ENCODE measurements around the gene ACVR1. TPM values are rescaled to one million over a fixed set of nuclear protein-coding genes. Genes with fewer than 3 reads are reported as not detected.
A peak's percentile ranks its signal among the peaks of the same experiment; 100 is the strongest.

Gene ACVR1
- total RNA-seq, 2 donors from 2014 or later: 34.5 to 36.8 TPM

GRCh38 chr2:157780211-157780610 is 95.9 kb downstream of the ACVR1 start:
- Histone ChIP-seq H3K36me3 (peaks cover 20% of the 10 kb centered on the region), H3K27ac (peak overlapping the region in 1 of 2 donors; percentile 4), H3K9me3 (no peaks in the 10 kb centered on the region), H3K4me1 (peaks cover 0 to 35% of the 10 kb centered on the region in 2 donors), H3K27me3 (no peaks in the 10 kb centered on the region), H3K4me3 (no peak overlapping the region)
- no peak for DNase-seq (ENCODE audit: low spot score)
- no peak for TF ChIP-seq CTCF (IDR thresholded peaks at IDR 0.05)

- Histone ChIP-seq H3K27ac (peak overlapping the region in 1 of 2 donors; percentile 4), H3K4me1 (peaks cover 0 to 31% of the 10 kb centered on the region in 2 donors), H3K4me3 (no peak overlapping the region), H3K36me3 (peaks cover 20% of the 10 kb centered on the region), H3K9me3 (no peaks in the 10 kb centered on the region), H3K27me3 (no peaks in the 10 kb centered on the region)
- no peak for TF ChIP-seq CTCF (IDR thresholded peaks at IDR 0.05)
- no peak for DNase-seq (ENCODE audit: low spot score)
Observed at GRCh38 chr2:157779794-157780193, 96.3 kb downstream of the ACVR1 start.

GRCh38 chr2:157777427-157777826 is 98.7 kb downstream of the ACVR1 start:
- Histone ChIP-seq H3K4me1 (peaks cover 0 to 12% of the 10 kb centered on the region in 2 donors), H3K27ac (no peak overlapping the region), H3K9me3 (no peaks in the 10 kb centered on the region), H3K27me3 (no peaks in the 10 kb centered on the region), H3K4me3 (no peak overlapping the region), H3K36me3 (peaks cover 20% of the 10 kb centered on the region)
- TF ChIP-seq CTCF (IDR thresholded peaks at IDR 0.05): peak; percentile 39 to 72
- DNase-seq (ENCODE audit: low spot score): no peak

- no peaks in the 10 kb centered on the region for H3K27me3 ChIP-seq
- no peak for TF ChIP-seq CTCF (IDR thresholded peaks at IDR 0.05)
- no peak for DNase-seq (ENCODE audit: low spot score)
Observed at GRCh38 chr2:157771234-157771633, 104.9 kb downstream of the ACVR1 start.

GRCh38 chr2:157769856-157770255 is 106.3 kb downstream of the ACVR1 start:
- peaks cover 52% of the 10 kb centered on the region for H3K36me3 ChIP-seq
- no peak for DNase-seq (ENCODE audit: low spot score)

More at GRCh38 chr2:157771234-157771633, 104.9 kb downstream of the ACVR1 start:
- H3K4me1 ChIP-seq: no peaks in the 10 kb centered on the region
- peaks cover 38% of the 10 kb centered on the region for H3K36me3 ChIP-seq
- no peaks in the 10 kb centered on the region for H3K9me3 ChIP-seq
- no peak overlapping the region for H3K27ac ChIP-seq
- no peak overlapping the region for H3K4me3 ChIP-seq

More at GRCh38 chr2:157769856-157770255, 106.3 kb downstream of the ACVR1 start:
- Histone ChIP-seq H3K27me3 (no peaks in the 10 kb centered on the region), H3K9me3 (no peaks in the 10 kb centered on the region), H3K4me1 (no peaks in the 10 kb centered on the region), H3K27ac (no peak overlapping the region), H3K4me3 (no peak overlapping the region)
- no peak for TF ChIP-seq CTCF (IDR thresholded peaks at IDR 0.05)
